NOMO-1 treated with DMSO at 0.1 percent for 48 hours (cell line): ENCODE data around the gene METAP1.
"Not testable (repeated sequence)": the region's sequence is repeated elsewhere in the genome, so short reads cannot be mapped to it uniquely, and the experiment has no call there.

Source experiments
- DNase-seq: peaks from one replicate; lab custom pipeline; 2025; ENCODE audit not compliant: unreplicated experiment; lab: John Stamatoyannopoulos, UW

Gene METAP1

DNA sequence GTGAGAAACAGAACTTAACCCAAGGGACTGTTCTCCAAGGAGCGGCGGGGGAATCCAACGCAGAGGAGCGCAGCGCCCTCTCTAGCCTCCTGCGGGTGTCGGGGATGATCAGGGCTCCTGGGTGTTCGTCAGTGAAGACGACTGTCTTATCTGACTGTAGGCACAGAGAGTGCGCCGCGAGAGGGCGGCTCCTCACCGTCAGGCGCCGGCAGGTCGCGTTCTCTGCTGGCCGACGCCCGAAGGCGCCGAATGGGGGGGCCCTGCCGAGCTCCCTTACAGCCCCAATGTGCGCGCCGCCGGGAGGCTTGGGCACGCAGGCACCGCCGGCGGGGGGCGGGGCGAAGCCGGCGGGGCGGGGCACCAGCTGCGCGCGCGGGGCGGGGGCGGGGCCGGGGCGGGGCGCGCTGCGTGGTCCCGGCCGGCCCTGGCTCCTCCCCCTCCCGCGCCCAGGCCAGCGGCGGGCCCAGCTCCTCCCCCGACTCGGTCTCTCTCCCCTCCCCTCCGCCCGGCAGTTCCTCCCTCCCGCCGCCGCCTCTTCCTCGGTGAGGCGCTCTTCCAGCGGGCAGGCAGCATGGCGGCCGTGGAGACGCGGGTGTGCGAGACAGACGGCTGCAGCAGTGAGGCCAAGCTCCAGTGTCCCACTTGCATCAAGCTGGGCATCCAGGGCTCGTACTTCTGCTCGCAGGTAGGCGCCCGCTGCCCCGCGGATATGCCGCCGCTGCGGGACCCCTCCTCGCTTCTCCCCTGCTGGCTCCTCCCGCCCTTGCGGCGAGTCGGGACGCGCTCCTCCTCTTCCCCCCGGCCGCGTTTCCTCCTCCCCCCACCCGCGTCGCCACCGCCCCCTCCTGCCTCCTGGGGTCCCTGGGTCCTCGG lies at the start of gene METAP1:
METAP1 (plus strand) TSS at position 539 of the 873 bp plus-strand sequence; CDS start at position 572, 33 bp downstream.
- DNase-seq, result peak; percentile 95

DNA sequence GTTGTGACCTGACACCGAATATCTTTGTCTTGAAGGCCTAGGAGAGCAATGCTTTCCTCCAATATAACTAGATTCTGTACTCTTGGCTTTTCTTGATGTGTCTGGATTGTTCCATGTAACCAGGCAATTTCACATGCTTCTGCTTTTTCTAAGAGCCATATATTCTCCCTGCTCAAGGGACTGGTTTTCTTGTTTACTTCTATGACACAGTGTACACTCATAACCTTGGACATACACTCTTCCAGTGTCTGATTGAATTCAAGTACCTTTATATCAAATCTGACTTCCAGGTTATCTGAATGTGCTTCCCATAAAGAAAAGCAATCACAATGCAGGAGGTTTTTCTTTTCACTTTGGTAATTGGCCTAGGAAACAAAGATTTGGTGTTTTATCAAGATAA lies 49.2 kb upstream of the METAP1 start:
- DNase-seq, result no peak

DNA sequence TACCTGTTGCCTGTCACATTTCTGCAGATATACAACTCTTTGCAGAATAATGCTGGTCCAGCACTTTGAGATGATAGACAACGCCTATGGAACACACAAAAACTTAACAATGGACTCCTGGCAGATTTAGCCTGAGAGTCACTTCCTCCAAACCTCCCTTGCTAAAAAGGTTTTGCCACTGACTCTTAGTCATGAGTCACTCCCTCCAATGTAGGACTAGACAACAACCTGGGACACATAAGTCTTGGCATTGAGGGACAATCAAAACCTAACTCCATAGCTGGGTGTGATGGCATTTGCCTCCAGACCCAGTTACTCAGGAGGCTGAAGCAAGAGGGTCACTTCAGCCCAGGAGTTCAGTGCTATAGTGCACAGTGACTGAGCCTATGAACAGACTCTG lies 44.6 kb upstream of the METAP1 start:
- DNase-seq, result no peak

GRCh38 chr4:98951710-98952109 lies 43.8 kb upstream of the METAP1 start:
- no peak for DNase-seq

DNA sequence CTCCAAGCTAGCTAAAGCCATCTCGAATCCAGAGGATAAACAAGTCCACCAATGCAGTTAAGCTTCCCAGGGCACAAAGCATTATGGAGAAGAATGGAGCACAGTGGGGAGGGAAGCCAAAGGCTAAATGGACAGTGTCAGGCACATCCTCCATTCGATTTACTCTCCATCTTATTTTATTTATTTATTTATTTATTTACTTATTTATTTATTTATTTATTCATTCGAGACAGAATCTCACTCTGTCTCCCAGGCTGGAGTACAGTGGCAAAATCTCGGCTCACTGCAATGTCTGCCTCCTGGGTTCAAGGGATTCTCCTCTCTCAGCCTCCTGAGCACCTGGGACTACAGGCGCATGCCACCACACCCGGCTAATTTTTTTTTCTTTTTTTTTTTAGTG lies 40.3 kb upstream of the METAP1 start:
- no peak for DNase-seq

- no peak for DNase-seq
These were observed 37.5 kb upstream of the METAP1 start for GRCh38 chr4:98958065-98958464.

GRCh38 chr4:98959411-98959810 lies 36.1 kb upstream of the METAP1 start:
- DNase-seq, result no peak

DNA sequence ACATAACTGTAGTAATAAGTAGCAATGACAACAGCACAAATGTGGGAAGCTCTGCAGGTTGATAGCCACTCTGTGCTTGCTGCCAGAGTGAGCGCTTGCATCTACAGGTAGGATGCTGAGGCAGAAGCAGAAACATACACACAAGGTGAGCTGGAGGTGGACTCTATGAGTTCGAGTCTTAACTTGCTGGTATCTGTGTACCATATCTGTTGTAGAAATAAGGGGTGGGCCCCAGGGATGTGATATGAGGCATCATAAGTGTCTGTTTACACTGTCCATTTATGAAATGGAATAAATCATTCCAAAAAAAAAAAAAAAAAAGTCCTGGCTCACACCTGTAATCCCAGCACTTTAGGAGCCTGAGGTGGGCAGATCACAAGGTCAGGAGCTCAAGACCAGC lies 33.8 kb upstream of the METAP1 start:
- DNase-seq, result no peak

GRCh38 chr4:98963538-98964433 lies 31.7 kb upstream of the METAP1 start:
- DNase-seq, result no peak

- no peak for DNase-seq
These were observed 28.6 kb upstream of the METAP1 start for GRCh38 chr4:98966926-98967325.

GRCh38 chr4:98967786-98968329 lies 27.7 kb upstream of the METAP1 start:
- no peak for DNase-seq

DNA sequence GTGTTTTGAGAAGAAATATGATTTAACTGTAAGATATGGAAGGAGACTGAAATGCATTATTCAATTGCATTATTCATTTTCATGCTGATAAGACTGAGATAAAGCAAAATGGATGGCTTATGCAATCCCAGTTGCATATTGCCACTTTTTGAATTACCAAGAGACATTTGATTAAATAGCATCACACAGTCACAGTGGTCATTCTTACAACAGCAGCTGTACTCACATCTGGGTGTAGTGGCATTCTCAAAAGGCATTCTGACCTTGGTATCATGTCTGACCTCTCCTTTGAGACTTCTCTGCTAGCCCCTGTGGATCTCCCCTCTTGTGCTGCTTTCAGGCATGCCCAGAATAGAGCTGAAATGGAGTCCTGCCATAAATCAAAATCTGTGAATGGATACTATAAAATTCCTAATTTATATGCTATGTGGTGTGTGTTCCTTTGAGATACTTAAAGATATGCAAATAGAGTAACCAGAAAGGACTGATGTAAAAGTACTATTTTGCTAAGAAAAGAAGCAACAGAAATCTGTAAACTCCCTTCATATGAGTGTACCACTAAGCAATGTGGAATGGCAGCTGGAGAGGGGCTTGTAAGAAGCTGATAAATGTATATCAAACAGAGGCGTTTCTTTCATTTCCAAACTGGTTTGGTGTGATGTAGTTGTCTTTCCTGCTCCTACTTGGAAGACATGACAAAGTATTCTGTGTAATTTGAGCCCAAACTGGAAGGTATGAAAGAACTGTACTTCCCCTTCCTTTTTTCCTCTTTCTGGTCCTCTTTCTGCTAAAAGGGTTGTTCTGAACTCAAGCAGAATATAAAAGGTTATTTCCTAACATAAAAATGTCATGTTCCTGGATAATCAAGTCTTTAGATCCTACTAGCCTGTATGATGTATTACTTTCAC lies 25.4 kb upstream of the METAP1 start:
- no peak for DNase-seq

DNA sequence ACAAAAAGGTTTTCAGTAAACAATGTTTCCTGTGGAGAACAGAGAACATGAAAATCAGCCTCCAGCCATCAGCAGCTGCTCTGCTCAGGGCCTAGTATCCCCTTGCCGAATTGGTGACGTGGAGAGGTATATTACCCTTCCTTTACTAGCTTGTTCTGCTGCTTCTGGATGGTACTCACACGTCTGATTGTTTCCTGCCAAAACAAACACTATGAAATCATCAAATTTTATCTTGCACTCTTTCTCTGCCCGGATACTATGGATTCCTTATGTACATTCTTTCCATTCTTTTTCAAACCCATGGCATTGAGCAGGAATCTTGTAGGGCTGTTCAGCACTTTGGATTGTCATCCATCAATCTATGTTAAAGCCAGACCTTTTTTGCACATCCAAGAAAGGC lies 18.8 kb upstream of the METAP1 start:
- DNase-seq, result no peak

GRCh38 chr4:98977557-98977956 lies 18.0 kb upstream of the METAP1 start:
- DNase-seq, result no peak

DNA sequence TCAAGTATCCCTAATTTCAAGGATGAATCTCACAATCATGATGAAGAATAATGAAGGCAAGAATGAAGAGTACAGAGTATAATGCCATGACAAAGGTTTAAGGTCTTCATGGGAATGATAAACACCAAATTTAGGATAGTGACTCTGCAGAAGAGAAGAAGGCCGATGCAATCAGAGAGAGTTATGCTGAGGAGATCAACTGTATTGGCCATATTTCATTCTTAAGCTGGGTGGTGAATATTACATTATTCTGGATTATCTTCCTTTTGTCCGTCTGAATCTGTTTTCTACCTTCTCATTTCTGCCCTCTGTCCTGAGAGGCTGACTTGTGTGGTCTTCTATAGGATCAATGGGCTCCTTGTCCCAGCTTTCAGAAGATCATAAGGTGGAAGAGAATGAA lies 7.8 kb upstream of the METAP1 start:
- DNase-seq, result no peak

DNA sequence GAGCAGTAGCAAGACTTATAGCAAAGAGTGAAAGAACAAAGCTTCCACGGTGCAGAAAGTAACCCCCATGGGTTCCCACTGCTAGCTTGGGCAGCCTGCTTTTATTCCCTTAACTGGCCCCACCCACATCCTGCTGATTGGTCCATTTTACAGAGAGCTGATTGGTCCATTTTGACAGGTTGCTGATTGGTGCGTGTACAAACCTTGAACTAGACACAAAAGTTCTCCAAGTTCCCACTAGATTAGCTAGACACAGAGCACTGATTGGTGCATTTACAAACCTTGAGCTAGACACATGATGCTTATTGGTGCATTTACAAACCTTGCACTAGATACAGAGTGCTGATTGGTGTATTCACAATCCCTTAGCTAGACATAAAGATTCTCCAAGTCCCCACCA lies 2.7 kb upstream of the METAP1 start:
- not testable (repeated sequence) for DNase-seq

GRCh38 chr4:98993419-98994071 lies 2.0 kb upstream of the METAP1 start:
- DNase-seq, result no peak

DNA sequence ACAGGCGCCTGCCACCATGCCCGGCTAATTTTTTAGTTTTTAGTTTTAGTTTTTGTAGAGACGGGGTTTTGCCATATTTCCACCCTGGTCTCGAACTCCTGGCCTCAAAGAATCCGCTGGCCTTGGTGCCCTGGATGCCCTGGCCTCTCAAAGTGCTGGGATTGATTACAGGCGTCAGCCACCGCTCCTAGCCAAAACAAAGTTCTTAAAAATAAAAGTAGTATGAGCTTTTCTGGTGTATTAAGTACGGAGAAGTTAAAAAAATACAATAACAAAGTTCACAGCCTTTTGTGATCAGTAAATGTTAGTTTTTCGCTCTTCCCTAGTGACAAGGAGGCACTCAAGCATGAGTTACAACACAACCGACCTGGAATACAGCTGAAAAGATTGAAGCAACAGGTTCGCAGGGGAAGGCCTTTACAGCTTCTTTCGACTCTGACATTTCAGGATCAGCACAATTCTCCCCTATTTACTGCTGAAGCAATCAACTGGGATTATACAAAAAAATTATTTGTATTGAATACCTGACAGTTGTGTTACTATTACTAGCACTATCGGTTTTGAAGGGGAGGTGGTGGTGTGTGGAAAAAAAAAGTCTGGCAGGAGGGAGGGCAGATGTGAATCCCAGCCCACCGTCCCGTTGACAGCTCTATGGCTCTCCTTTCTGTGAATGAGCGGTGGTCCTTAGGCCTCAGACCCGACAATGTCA lies 893 bp upstream of the METAP1 start:
- DNase-seq, result peak; percentile 33

GRCh38 chr4:98996056-98996764 lies 689 bp downstream of the METAP1 start:
- DNase-seq, result no peak
